Kidney (tissue), 14 donors: Measurements from ENCODE around the gene TANC1. TPM values are rescaled to one million over a fixed set of nuclear protein-coding genes. Genes with fewer than 3 reads are reported as not detected.

ENCODE experiments used
- DNase-seq, 5 donors: peaks; one replicate each; pipeline ENCODE4 v3.0.0-alpha.2; 2013 to 2020
- FAIRE-seq: peaks from 2 replicates; lab custom pipeline; 2012; peaks lifted over from hg19 to GRCh38; lab: Jason Lieb, UNC
- H3K27ac ChIP-seq, 2 donors: one replicate each; pipeline ENCODE4 v1.7.0; 2013; ENCODE audit warnings: low read depth in 2 of 2, low read length in 2 of 2, inconsistent platforms in 1 of 2
- H3K27me3 ChIP-seq: one replicate; pipeline ENCODE4 v1.7.1; 2013; ENCODE audit warnings: low read length, inconsistent platforms; ENCODE audit not compliant: control insufficient read depth, insufficient read depth
- H3K36me3 ChIP-seq, 3 donors: one replicate each; pipeline versions ENCODE4 v1.7.0 to v1.7.1; 2013; ENCODE audit warnings: low read length in 3 of 3, control low read depth in 1 of 3, inconsistent platforms in 1 of 3; ENCODE audit not compliant: insufficient read depth in 3 of 3, control insufficient read depth in 2 of 3
- H3K4me1 ChIP-seq, 3 donors: one replicate each; pipeline versions ENCODE4 v1.7.0 to v1.7.1; 2013; ENCODE audit warnings: low read length in 3 of 3, inconsistent platforms in 1 of 3, low read depth in 1 of 3; ENCODE audit not compliant: control insufficient read depth in 2 of 3, insufficient read depth in 2 of 3
- H3K4me3 ChIP-seq, 3 donors: one replicate each; pipeline versions ENCODE4 v1.7.0 to v1.8.1; 2013; ENCODE audit warnings: low read length in 3 of 3, control low read depth in 1 of 3, inconsistent platforms in 1 of 3
- H3K9ac ChIP-seq, 3 donors: one replicate each; pipeline versions ENCODE4 v1.7.0 to v1.7.1; 2013; ENCODE audit warnings: low read length in 3 of 3, control low read depth in 1 of 3, inconsistent platforms in 1 of 3
- H3K9me3 ChIP-seq, 3 donors: one replicate each; pipeline versions ENCODE4 v1.7.0 to v1.7.1; 2013; ENCODE audit warnings: low read length in 3 of 3, control low read depth in 1 of 3, inconsistent platforms in 1 of 3; ENCODE audit not compliant: control insufficient read depth in 2 of 3, insufficient read depth in 1 of 3
- intact Hi-C: fragments of 100-400 bp; cut with DNase I; formaldehyde crosslinking; loops from one replicate; pipeline ENCODE4 v1.11.1; 2022
- polyA plus RNA-seq: library from polyadenylated mRNA; stranded (reverse); fragments of 350-450 nt; fragmentation: Illumina TruSeq; extraction: RNeasy Lipid Tissue Mini Kit (QIAGEN cat#74804); gene quantifications from one replicate; pipeline ENCODE4 v1.2.3, GENCODE V29; 2014; ENCODE audit warnings: low read depth, low replicate concordance; ENCODE audit not compliant: insufficient read depth
- total RNA-seq: library from RNA; stranded (reverse); fragmentation: NEBNext Ultra II Directional; extraction: Animal tissue kit (Norgen Biotek cat#: 25700); gene quantifications from one replicate; pipeline ENCODE4 v1.2.1, GENCODE V29; 2021
- TF ChIP-seq, protein P1 (sequence below): IDR thresholded peaks from 3 replicates; pipeline ENCODE4 v1.5.1; 2012; ENCODE audit warnings: mild to moderate bottlenecking, moderate library complexity, borderline replicate concordance; ENCODE audit not compliant: insufficient read depth; ENCODE audit errors: extremely low read depth
- donor health status: control.
- donor health status: control.
- donor health status: control.
- donor health status: control.
- donor health status: control.
- donor health status: DM: yes; HTN: yes; CAD: no.
- donor health status: Normal renal cell carcinoma (clear cell type).

The TANC1 gene
- total and polyA plus RNA-seq, 2 donors from 2014 or later = 9.2 to 39.0 TPM

DNA sequence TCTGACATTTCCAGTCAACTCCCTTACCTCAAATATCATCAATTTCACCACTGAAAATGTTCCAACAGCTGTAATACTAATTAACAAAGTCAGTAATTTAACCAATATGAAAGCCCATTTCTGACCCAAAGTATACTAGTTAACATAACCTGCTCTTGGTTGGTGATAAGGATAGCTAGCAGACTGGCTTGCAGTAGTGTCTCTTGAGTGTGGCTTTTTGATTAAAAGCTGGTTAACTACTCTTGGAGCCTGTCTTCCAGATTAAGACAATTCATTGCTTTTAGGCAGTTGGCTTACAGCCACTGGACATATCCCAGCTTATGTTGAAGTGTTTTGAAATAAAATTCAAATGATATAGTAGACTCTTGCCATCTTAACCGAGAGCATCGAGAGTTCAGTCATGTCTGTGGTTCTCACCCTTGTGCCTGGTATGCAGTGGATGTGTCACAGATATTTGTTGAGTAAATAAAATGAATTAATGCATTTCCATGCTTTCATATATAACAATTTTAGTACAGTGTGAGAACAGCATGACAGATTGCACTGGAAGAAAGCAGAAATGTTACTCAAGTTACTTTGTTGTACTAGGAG, 158.1 kb downstream of the TANC1 start:
- no peaks in the 10 kb centered on the region for H3K9me3 ChIP-seq
- no peak overlapping the region for H3K27ac ChIP-seq
- peaks cover 0 to 2% (median 0%) of the 10 kb centered on the region in 3 donors for H3K36me3 ChIP-seq
- FAIRE-seq (no peak), DNase-seq (peak in 2 of 5 donors; percentile 50 to 82)
- intact Hi-C loops = no loop called here
- TF ChIP-seq, protein P1, sequence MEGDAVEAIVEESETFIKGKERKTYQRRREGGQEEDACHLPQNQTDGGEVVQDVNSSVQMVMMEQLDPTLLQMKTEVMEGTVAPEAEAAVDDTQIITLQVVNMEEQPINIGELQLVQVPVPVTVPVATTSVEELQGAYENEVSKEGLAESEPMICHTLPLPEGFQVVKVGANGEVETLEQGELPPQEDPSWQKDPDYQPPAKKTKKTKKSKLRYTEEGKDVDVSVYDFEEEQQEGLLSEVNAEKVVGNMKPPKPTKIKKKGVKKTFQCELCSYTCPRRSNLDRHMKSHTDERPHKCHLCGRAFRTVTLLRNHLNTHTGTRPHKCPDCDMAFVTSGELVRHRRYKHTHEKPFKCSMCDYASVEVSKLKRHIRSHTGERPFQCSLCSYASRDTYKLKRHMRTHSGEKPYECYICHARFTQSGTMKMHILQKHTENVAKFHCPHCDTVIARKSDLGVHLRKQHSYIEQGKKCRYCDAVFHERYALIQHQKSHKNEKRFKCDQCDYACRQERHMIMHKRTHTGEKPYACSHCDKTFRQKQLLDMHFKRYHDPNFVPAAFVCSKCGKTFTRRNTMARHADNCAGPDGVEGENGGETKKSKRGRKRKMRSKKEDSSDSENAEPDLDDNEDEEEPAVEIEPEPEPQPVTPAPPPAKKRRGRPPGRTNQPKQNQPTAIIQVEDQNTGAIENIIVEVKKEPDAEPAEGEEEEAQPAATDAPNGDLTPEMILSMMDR = no peak
- no peak overlapping the region for H3K4me3 ChIP-seq
- no peaks in the 10 kb centered on the region for H3K27me3 ChIP-seq
- peaks cover 3 to 13% (median 6%) of the 10 kb centered on the region in 3 donors for H3K4me1 ChIP-seq
- no peak overlapping the region for H3K9ac ChIP-seq

DNA sequence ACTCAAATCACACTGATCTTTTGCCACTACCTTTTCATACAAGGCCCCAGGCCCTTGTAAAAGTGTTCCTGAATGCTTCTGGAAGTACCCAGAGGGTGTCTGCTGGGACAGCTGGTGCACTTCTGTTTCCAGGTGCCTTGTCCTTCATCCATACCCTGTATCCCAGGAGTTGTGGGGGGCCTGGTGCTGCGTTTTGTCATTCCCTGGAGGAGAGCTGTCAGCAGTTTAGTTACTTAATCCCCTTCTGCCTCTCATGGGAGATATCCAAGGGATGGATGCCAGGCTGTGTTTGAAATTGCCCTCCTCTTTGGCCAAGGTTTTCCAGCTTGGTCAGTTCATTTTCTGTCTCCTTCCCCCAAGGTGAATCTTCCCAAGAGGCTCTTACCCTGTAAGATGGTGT, 159.8 kb downstream of the TANC1 start:
- DNase-seq = no peak
- H3K4me3 ChIP-seq = no peak overlapping the region
- H3K27me3 ChIP-seq = no peaks in the 10 kb centered on the region
- no peak overlapping the region for H3K9ac ChIP-seq
- no peak for FAIRE-seq
- peaks cover 9 to 14% (median 13%) of the 10 kb centered on the region in 3 donors for H3K4me1 ChIP-seq
- H3K9me3 ChIP-seq = no peaks in the 10 kb centered on the region
- TF ChIP-seq, protein P1 = no peak
- H3K27ac ChIP-seq = no peak overlapping the region
- no peaks in the 10 kb centered on the region for H3K36me3 ChIP-seq
- intact Hi-C loops = no loop called here

DNA sequence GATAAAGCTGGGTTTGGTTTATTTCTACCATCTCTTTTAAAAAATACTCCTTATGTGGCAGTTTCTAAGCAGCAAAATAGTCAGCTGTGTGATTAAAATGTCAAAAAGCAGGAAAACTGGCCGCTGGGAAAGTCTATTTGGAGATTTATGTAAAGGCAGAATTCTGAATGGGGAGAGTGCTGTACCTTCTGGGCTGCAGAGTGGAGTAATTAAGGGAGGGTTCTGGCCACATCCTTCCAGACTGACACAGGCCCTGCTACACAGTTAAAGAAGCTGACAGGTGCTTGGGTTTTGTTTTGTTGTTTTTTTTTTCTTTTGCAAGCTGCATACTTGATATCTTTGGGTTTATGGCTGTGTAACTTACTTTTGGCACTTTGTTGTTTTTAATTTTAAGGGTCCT, 160.8 kb downstream of the TANC1 start:
- Histone ChIP-seq H3K36me3 (no peaks in the 10 kb centered on the region), H3K9me3 (no peaks in the 10 kb centered on the region), H3K27me3 (no peaks in the 10 kb centered on the region), H3K27ac (no peak overlapping the region), H3K4me3 (no peak overlapping the region), H3K4me1 (peaks cover 9 to 13% (median 11%) of the 10 kb centered on the region in 3 donors), H3K9ac (no peak overlapping the region)
- FAIRE-seq (no peak), DNase-seq (peak in 1 of 5 donors; percentile 71)
- TF ChIP-seq, protein P1 = no peak
- intact Hi-C loops = no loop called here
